SK-N-SH treated with all-trans-retinoic acid at 6 μM for 48 hours (cell line): ENCODE results near the gene HELZ.
"Not testable (repeated sequence)": the region's sequence is repeated elsewhere in the genome, so short reads cannot be mapped to it uniquely, and the experiment has no call there.

Experiments
- ATAC-seq: fragments of 200-7000 bp; cut with Tn5 transposase; 3 replicates; pipeline ENCODE4 v1.9.1; 2020; ENCODE audit warnings: mild to moderate bottlenecking, moderate library complexity
- ARNTL ChIP-seq: fragments of 450-650 bp; formaldehyde crosslinking; IDR thresholded peaks from 2 replicates; pipeline ENCODE4 v1.5.0; 2020; ENCODE audit warnings: low read depth, mild to moderate bottlenecking, moderate library complexity, borderline replicate concordance
- BACH2 ChIP-seq: fragments of 250-450 bp; sonication (Bioruptor Pico); IDR thresholded peaks from 2 replicates; pipeline ENCODE4 v1.9.0; 2021; ENCODE audit warnings: mild to moderate bottlenecking, borderline replicate concordance
- CSDC2 ChIP-seq: fragments of 250-450 bp; sonication (Bioruptor Pico); IDR thresholded peaks from 2 replicates; pipeline ENCODE4 v1.5.0; 2020; ENCODE audit warnings: mild to moderate bottlenecking, moderate library complexity
- ESRRG ChIP-seq: fragments of 250-450 bp; sonication (Bioruptor Pico); IDR thresholded peaks from 2 replicates; pipeline ENCODE4 v1.6.1; 2021; ENCODE audit warnings: mild to moderate bottlenecking
- GLIS3 ChIP-seq: fragments of 250-450 bp; sonication (Bioruptor Pico); IDR thresholded peaks from 2 replicates; pipeline ENCODE4 v1.5.0; 2020; ENCODE audit warnings: mild to moderate bottlenecking, moderate library complexity
- ISL1 ChIP-seq: fragments of 250-450 bp; sonication (Bioruptor Pico); IDR thresholded peaks from 2 replicates; pipeline ENCODE4 v2.1.2; 2022; ENCODE audit warnings: mild to moderate bottlenecking, moderate library complexity
- OSR1 ChIP-seq: fragments of 250-450 bp; sonication (Bioruptor Pico); IDR thresholded peaks from 2 replicates; pipeline ENCODE4 v1.8.0; 2022; ENCODE audit warnings: moderate library complexity, mild to moderate bottlenecking, inconsistent platforms
- PPARA ChIP-seq: fragments of 250-450 bp; sonication (Bioruptor Pico); IDR thresholded peaks from 2 replicates; pipeline ENCODE4 v1.5.0; 2020; ENCODE audit warnings: mild to moderate bottlenecking, borderline replicate concordance
- RARB ChIP-seq: fragments of 250-450 bp; sonication (Bioruptor Pico); IDR thresholded peaks from 2 replicates; pipeline ENCODE4 v1.8.0; 2021; ENCODE audit warnings: mild to moderate bottlenecking, moderate library complexity
- SNAI2 ChIP-seq: fragments of 250-450 bp; sonication (Bioruptor Pico); IDR thresholded peaks from 2 replicates; pipeline ENCODE4 v1.5.0; 2020; ENCODE audit warnings: mild to moderate bottlenecking, moderate library complexity
- TCF4 ChIP-seq: fragments of 250-450 bp; sonication (Bioruptor Pico); IDR thresholded peaks from 2 replicates; pipeline ENCODE4 v1.8.0; 2021; ENCODE audit warnings: mild to moderate bottlenecking, moderate library complexity, borderline replicate concordance
- TOX ChIP-seq: fragments of 250-450 bp; sonication (Bioruptor Pico); IDR thresholded peaks from 2 replicates; pipeline ENCODE4 v1.8.0; 2021; ENCODE audit warnings: mild to moderate bottlenecking, moderate library complexity, borderline replicate concordance
- ZC3H10 ChIP-seq: fragments of 250-450 bp; sonication (Bioruptor Pico); IDR thresholded peaks from 2 replicates; pipeline ENCODE4 v1.5.1; 2021; ENCODE audit warnings: mild to moderate bottlenecking, moderate library complexity
- ZFP3 ChIP-seq: fragments of 250-450 bp; sonication (Bioruptor Pico); IDR thresholded peaks from 2 replicates; pipeline ENCODE4 v1.5.0; 2020; ENCODE audit warnings: mild to moderate bottlenecking, moderate library complexity
- ZFP30 ChIP-seq: fragments of 450-650 bp; formaldehyde crosslinking; IDR thresholded peaks from 2 replicates; pipeline ENCODE4 v1.5.0; 2022; ENCODE audit warnings: mild to moderate bottlenecking, moderate library complexity
- ZNF565 ChIP-seq: fragments of 450-650 bp; formaldehyde crosslinking; conservative IDR thresholded peaks from 2 replicates; pipeline ENCODE4 v1.5.0; 2020; ENCODE audit warnings: low read depth, mild to moderate bottlenecking, moderate library complexity
- ZNF8 ChIP-seq: fragments of 450-650 bp; formaldehyde crosslinking; IDR thresholded peaks from 2 replicates; pipeline ENCODE4 v1.5.0; 2020; ENCODE audit warnings: mild to moderate bottlenecking, moderate library complexity
- TF ChIP-seq, protein P1 (sequence below): fragments of 250-450 bp; sonication (Bioruptor Pico); IDR thresholded peaks from 2 replicates; pipeline ENCODE4 v1.8.0; 2021; ENCODE audit warnings: low read depth, mild to moderate bottlenecking, moderate library complexity, borderline replicate concordance
- TF ChIP-seq, protein P2 (sequence below): fragments of 250-450 bp; sonication (Bioruptor Pico); IDR thresholded peaks from 2 replicates; pipeline ENCODE4 v1.5.1; 2020; ENCODE audit warnings: low read depth, mild to moderate bottlenecking, moderate library complexity
- TF ChIP-seq, protein P3 (sequence below): fragments of 250-450 bp; sonication (Bioruptor Pico); IDR thresholded peaks from 2 replicates; pipeline ENCODE4 v1.8.0; 2020; ENCODE audit warnings: mild to moderate bottlenecking, moderate library complexity, borderline replicate concordance
- TF ChIP-seq, protein P4 (sequence below): fragments of 250-450 bp; sonication (Bioruptor Pico); IDR thresholded peaks from 2 replicates; pipeline ENCODE4 v1.5.1; 2021; ENCODE audit warnings: mild to moderate bottlenecking, moderate library complexity

The HELZ gene

DNA sequence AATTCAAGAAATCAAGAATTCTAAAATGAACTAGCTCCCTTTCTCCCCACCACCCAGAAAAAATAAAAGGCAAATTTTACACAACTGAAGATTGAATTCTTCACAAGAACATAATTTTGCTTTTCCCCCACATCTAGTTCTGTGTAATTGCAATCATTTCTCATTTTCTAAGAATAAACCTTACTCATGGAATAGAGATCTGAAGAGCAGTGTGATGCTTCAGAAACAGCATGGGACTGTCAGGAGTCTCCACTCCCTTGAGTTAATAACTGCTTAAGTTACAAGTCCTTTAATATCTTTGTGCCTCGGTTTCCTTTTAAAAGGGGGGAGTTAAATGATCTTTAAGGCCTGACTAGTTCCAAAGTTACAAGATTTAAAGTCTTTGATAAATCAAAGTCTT lies 147.0 kb downstream of the HELZ start:
- ATAC-seq = no peak
- TF ChIP-seq, protein P1, sequence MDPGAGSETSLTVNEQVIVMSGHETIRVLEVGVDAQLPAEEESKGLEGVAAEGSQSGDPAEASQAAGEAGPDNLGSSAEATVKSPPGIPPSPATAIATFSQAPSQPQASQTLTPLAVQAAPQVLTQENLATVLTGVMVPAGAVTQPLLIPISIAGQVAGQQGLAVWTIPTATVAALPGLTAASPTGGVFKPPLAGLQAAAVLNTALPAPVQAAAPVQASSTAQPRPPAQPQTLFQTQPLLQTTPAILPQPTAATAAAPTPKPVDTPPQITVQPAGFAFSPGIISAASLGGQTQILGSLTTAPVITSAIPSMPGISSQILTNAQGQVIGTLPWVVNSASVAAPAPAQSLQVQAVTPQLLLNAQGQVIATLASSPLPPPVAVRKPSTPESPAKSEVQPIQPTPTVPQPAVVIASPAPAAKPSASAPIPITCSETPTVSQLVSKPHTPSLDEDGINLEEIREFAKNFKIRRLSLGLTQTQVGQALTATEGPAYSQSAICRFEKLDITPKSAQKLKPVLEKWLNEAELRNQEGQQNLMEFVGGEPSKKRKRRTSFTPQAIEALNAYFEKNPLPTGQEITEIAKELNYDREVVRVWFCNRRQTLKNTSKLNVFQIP (CRISPR knock-in tag) = no peak
- TF ChIP-seq, protein P2, sequence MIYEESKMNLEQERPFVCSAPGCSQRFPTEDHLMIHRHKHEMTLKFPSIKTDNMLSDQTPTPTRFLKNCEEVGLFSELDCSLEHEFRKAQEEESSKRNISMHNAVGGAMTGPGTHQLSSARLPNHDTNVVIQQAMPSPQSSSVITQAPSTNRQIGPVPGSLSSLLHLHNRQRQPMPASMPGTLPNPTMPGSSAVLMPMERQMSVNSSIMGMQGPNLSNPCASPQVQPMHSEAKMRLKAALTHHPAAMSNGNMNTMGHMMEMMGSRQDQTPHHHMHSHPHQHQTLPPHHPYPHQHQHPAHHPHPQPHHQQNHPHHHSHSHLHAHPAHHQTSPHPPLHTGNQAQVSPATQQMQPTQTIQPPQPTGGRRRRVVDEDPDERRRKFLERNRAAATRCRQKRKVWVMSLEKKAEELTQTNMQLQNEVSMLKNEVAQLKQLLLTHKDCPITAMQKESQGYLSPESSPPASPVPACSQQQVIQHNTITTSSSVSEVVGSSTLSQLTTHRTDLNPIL = no peak
- TF ChIP-seq ZFP30 = no peak
- no peak for TF ChIP-seq PPARA
- no peak for TF ChIP-seq OSR1 (CRISPR knock-in tag)
- TF ChIP-seq GLIS3 (CRISPR knock-in tag) = no peak
- no peak for TF ChIP-seq SNAI2 (CRISPR knock-in tag)
- TF ChIP-seq ISL1 (CRISPR knock-in tag) = no peak
- no peak for TF ChIP-seq ARNTL
- no peak for TF ChIP-seq ZNF8 (CRISPR knock-in tag)
- no peak for TF ChIP-seq ZC3H10 (CRISPR knock-in tag)
- no peak for TF ChIP-seq CSDC2
- no peak for TF ChIP-seq ESRRG (CRISPR knock-in tag)
- TF ChIP-seq, protein P3, sequence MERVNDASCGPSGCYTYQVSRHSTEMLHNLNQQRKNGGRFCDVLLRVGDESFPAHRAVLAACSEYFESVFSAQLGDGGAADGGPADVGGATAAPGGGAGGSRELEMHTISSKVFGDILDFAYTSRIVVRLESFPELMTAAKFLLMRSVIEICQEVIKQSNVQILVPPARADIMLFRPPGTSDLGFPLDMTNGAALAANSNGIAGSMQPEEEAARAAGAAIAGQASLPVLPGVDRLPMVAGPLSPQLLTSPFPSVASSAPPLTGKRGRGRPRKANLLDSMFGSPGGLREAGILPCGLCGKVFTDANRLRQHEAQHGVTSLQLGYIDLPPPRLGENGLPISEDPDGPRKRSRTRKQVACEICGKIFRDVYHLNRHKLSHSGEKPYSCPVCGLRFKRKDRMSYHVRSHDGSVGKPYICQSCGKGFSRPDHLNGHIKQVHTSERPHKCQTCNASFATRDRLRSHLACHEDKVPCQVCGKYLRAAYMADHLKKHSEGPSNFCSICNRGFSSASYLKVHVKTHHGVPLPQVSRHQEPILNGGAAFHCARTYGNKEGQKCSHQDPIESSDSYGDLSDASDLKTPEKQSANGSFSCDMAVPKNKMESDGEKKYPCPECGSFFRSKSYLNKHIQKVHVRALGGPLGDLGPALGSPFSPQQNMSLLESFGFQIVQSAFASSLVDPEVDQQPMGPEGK (CRISPR knock-in tag) = no peak
- no peak for TF ChIP-seq TCF4 (CRISPR knock-in tag)
- TF ChIP-seq ZNF565 = no peak
- no peak for TF ChIP-seq BACH2 (CRISPR knock-in tag)
- TF ChIP-seq RARB (CRISPR knock-in tag) = no peak
- no peak for TF ChIP-seq ZFP3
- TF ChIP-seq, protein P4, sequence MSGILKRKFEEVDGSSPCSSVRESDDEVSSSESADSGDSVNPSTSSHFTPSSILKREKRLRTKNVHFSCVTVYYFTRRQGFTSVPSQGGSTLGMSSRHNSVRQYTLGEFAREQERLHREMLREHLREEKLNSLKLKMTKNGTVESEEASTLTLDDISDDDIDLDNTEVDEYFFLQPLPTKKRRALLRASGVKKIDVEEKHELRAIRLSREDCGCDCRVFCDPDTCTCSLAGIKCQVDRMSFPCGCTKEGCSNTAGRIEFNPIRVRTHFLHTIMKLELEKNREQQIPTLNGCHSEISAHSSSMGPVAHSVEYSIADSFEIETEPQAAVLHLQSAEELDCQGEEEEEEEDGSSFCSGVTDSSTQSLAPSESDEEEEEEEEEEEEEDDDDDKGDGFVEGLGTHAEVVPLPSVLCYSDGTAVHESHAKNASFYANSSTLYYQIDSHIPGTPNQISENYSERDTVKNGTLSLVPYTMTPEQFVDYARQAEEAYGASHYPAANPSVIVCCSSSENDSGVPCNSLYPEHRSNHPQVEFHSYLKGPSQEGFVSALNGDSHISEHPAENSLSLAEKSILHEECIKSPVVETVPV = no peak
- TF ChIP-seq, all 23 proteins: peak for 0

DNA sequence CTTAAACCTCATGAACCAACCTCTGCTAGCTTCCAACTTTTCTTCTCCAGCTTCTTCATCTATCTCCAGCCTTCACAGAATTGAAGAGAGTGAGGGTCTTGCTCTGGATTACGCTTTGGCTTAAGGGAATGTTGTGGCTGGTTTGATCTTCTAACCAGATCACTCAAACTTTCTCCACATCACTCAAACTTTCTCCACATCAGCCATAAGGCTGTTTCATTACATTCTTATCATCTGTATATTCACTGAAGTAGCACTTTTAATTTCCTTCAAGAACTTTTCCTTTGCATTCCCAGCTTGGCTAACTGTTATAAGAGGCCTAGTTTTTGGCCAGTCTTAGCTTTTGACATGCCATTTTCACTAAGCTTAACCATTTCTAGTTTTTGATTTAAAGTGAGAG lies 148.4 kb downstream of the HELZ start:
- TF ChIP-seq CSDC2 = no peak
- no peak for TF ChIP-seq RARB (CRISPR knock-in tag)
- TF ChIP-seq TOX (CRISPR knock-in tag) = no peak
- TF ChIP-seq ZFP3 = no peak
- TF ChIP-seq ZC3H10 (CRISPR knock-in tag) = no peak
- TF ChIP-seq, all 23 proteins: peak for 0
- no peak for ATAC-seq

DNA sequence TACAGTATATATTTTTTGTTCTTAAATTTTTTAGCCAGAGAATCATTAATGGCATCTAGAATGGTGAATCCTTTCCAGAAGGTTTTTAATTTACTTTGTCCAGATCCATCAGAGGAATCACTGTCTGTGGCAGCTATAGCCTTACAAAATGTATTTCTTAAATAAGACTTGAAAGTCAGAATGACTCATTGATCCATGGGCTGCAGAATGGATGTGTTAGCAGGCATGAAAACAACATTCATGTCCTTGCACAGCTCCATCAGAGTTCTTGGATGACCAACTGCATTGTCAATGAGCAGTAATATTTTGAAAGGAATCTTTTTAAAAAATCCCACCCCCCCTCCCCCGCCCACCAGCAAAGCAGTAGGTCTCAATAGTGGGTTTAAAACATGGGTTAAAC lies 149.2 kb downstream of the HELZ start:
- TF ChIP-seq ZC3H10 (CRISPR knock-in tag) = no peak
- no peak for ATAC-seq

DNA sequence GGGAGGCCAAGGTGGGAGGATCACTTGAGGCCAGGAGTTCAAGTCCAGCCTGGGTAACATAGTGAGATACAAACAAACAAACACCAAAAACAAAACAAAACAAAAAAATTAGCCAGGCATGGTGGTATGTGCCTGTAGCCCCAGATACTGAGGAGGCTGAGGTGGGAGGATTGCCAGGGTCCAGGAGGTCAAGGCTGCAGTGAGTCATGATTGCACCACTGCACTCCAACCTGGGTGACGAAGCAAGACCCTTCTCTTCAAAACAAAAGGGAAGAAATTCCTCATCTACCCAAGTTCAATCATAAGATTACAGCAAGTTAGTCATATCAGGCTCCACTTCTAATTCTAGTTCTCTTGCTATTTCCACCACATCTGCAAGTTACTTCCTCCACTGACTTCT lies 149.7 kb downstream of the HELZ start:
- ATAC-seq = not testable (repeated sequence)

DNA sequence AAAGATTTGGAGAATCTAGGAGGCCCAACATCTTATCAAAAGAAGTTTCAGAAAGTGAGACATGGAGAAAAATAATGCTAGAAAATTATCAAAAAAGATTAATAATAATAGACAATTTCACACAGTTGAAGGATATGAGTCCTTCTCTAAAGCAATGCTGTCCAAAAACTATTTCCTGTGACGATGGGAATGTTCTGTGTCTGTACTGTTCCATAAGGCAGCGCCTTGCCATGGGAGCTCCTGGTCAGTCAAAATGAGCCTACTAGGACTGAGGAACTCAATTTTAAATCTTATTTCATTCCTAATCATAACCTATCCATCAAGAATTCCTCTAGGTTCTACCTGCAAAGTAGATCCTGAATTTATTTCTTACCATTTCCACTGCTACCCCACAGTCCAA lies 151.6 kb downstream of the HELZ start:
- TF ChIP-seq SNAI2 (CRISPR knock-in tag) = no peak
- no peak for TF ChIP-seq OSR1 (CRISPR knock-in tag)
- TF ChIP-seq GLIS3 (CRISPR knock-in tag) = no peak
- no peak for ATAC-seq

DNA sequence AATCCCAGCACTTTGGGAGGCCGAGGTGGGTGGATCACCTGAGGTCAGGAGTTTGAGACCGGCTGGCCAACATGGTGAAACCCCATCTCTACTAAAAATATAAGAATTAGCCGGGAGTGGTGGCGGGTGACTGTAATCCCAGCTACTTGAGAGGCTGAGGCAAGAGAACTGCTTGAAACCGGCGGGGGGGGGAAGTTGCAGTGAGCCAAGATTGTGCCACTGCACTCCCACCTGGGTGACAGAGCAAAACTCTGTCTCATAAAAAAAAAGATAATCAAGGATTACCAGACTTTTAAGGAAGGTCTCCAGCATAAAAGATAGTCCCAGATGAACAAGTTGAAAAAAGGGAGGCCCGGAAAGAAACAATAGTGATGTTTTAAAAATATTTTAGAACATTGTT lies 152.3 kb downstream of the HELZ start:
- ATAC-seq = not testable (repeated sequence)
